Measurements from ENCODE around the gene PKD1L1.

PKD1L1 gene

GRCh38 chr7:47725031-47725780 lies 223.1 kb downstream of the PKD1L1 start:
- DNase-seq = no peak

Data from NCI-H526 (cell line).